GM19043 (cell line): Measurements from ENCODE around the gene VWF.

Experiments
- ATAC-seq: cut with Tn5 transposase; IDR thresholded peaks from one replicate; pipeline ENCODE4 v1.9.1; 2021; ENCODE audit warnings: low read depth; ENCODE audit not compliant: unreplicated experiment

Gene VWF

GRCh38 chr12:5900533-5901205 is 223.8 kb downstream of the VWF start:
- ATAC-seq: no peak

DNA sequence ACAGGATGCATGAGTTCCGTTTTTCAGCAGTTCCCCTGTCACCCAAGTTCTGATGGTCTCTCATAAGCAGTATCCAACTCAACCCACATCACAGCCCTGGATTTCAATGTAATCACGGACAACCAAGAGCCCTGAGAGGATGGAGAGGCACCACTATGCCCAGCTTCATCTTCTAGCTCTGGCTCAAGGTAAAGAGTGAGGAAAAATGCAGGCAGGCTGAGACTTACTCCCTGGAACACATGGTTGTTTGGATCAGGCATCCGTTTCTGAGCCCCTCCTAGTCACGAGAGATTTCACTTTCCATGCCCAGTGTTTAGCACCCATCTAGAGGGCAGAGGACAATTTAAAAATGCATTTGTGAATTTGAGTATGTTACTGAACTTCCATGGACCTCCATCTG is 224.4 kb downstream of the VWF start:
- ATAC-seq: no peak

DNA sequence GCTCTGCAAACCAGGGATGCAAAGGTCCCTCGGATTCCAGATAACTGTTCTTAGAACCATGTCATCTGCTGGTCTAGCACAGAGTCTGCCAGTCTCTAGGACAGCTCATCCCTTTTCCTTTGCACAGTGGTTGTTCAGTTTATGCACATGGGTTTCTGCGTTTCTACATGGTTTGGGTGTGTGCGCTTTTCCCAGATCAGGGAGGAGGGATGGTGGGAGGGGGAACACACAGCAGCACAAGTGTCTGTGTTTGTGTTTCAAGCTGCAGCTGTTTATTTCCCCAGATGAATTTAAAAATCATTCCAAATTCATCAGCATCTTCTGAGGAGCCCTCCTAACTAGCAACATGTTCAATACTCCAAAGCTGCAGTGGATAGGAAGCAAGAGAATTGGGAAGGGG is 224.8 kb downstream of the VWF start:
- ATAC-seq: no peak

DNA sequence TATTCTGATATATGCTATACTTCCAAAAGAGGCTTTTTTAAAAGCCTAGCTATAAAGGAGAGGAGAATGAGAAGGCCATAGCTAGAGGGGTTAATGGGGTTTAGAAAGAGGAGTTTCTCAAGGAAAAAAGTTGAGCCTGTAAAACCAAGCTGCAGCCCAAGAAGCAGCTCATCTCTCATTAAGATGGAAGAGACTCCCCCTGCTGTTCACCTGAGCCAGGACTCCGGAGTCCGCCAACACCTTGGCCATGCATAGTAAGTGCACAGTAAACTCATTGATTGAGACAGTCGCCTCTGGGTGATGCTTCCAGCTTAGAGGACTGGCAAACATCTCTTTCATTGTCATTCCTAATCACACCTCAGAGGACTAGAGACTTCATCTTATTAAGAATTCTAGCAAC is 225.6 kb downstream of the VWF start:
- ATAC-seq: no peak
